ENCODE data around the gene GYS1. TPM values are rescaled to one million over a fixed set of nuclear protein-coding genes. Genes with fewer than 3 reads are reported as not detected.
"Not testable (repeated sequence)": the region's sequence is repeated elsewhere in the genome, so short reads cannot be mapped to it uniquely, and the experiment has no call there.

The GYS1 gene
- total RNA-seq, 4 donors from 2014 or later, result 110 to 221 (median 126) TPM

GRCh38 chr19:49036815-49037214 lies 43.7 kb upstream of the GYS1 start, which contains the start of gene CGB1:
TSS of gene CGB1 (minus strand) at chr19:49036895. CDS start at chr19:49036711, 184 bp downstream.
- H3K4me3 ChIP-seq; H3K4me1 ChIP-seq; H3K36me3 ChIP-seq; in situ Hi-C loops (cut with MboI; ENCODE audit: low sequenced_read_pairs in 4 of 4); H3K9me3 ChIP-seq; H3K27ac ChIP-seq; DNase-seq; intact Hi-C loops (cut with DNase I; ENCODE audit: low total_unique reads); H3K27me3 ChIP-seq: not testable (repeated sequence)
- peak in 3 of 5 experiments; percentile 46 to 54 (median 47) for TF ChIP-seq CTCF (IDR thresholded peaks at IDR 0.05 in 4 of 5, conservative IDR thresholded peaks at IDR 0.05 in 1 of 5)
- ATAC-seq, result peak in 1 of 2 donors; percentile 39

GRCh38 chr19:49031642-49032301 lies 38.7 kb upstream of the GYS1 start, which contains the start of gene CGB2:
TSS of gene CGB2 (plus strand) at chr19:49031890. CDS start at chr19:49032096, 206 bp downstream.
- DNase-seq; H3K27ac ChIP-seq; H3K9me3 ChIP-seq; H3K27me3 ChIP-seq; H3K36me3 ChIP-seq; ATAC-seq; H3K4me1 ChIP-seq; intact Hi-C loops (cut with DNase I; ENCODE audit: low total_unique reads); in situ Hi-C loops (cut with MboI; ENCODE audit: low sequenced_read_pairs in 4 of 4); H3K4me3 ChIP-seq: not testable (repeated sequence)
- peak in 3 of 5 experiments; percentile 20 to 39 (median 37) for TF ChIP-seq CTCF (IDR thresholded peaks at IDR 0.05 in 4 of 5, conservative IDR thresholded peaks at IDR 0.05 in 1 of 5)

- ATAC-seq, result not testable (repeated sequence)
These were observed 37.2 kb upstream of the GYS1 start for GRCh38 chr19:49030323-49030722.

GRCh38 chr19:49029749-49030148 lies 36.6 kb upstream of the GYS1 start:
- in situ Hi-C loops (cut with MboI; ENCODE audit: low sequenced_read_pairs in 4 of 4); H3K4me3 ChIP-seq; DNase-seq; ATAC-seq; H3K27ac ChIP-seq; intact Hi-C loops (cut with DNase I; ENCODE audit: low total_unique reads); H3K36me3 ChIP-seq; H3K27me3 ChIP-seq; H3K9me3 ChIP-seq; H3K4me1 ChIP-seq: not testable (repeated sequence)

More at GRCh38 chr19:49030323-49030722, 37.2 kb upstream of the GYS1 start:
- H3K36me3 ChIP-seq; H3K4me3 ChIP-seq; H3K27me3 ChIP-seq; H3K27ac ChIP-seq; DNase-seq; H3K4me1 ChIP-seq; H3K9me3 ChIP-seq; in situ Hi-C loops (cut with MboI; ENCODE audit: low sequenced_read_pairs in 4 of 4); intact Hi-C loops (cut with DNase I; ENCODE audit: low total_unique reads): not testable (repeated sequence)

- H3K4me1 ChIP-seq; H3K4me3 ChIP-seq; in situ Hi-C loops (cut with MboI; ENCODE audit: low sequenced_read_pairs in 4 of 4); DNase-seq; intact Hi-C loops (cut with DNase I; ENCODE audit: low total_unique reads); H3K9me3 ChIP-seq; H3K27ac ChIP-seq; H3K36me3 ChIP-seq; H3K27me3 ChIP-seq; ATAC-seq: not testable (repeated sequence)
These were observed 35.6 kb upstream of the GYS1 start for GRCh38 chr19:49028686-49029085.

- H3K4me1 ChIP-seq; H3K9me3 ChIP-seq; DNase-seq; H3K27me3 ChIP-seq; ATAC-seq; in situ Hi-C loops (cut with MboI; ENCODE audit: low sequenced_read_pairs in 4 of 4); intact Hi-C loops (cut with DNase I; ENCODE audit: low total_unique reads); H3K4me3 ChIP-seq; H3K36me3 ChIP-seq; H3K27ac ChIP-seq: not testable (repeated sequence)
These were observed 32.5 kb upstream of the GYS1 start for GRCh38 chr19:49025599-49025998.

GRCh38 chr19:49025088-49025487 lies 32.0 kb upstream of the GYS1 start:
- H3K36me3 ChIP-seq; H3K27me3 ChIP-seq; H3K4me1 ChIP-seq; H3K4me3 ChIP-seq; ATAC-seq; intact Hi-C loops (cut with DNase I; ENCODE audit: low total_unique reads); H3K27ac ChIP-seq; in situ Hi-C loops (cut with MboI; ENCODE audit: low sequenced_read_pairs in 4 of 4); DNase-seq; H3K9me3 ChIP-seq: not testable (repeated sequence)

- H3K27me3 ChIP-seq; ATAC-seq; H3K9me3 ChIP-seq; H3K27ac ChIP-seq; H3K4me3 ChIP-seq; H3K36me3 ChIP-seq; DNase-seq; in situ Hi-C loops (cut with MboI; ENCODE audit: low sequenced_read_pairs in 4 of 4); H3K4me1 ChIP-seq; intact Hi-C loops (cut with DNase I; ENCODE audit: low total_unique reads): not testable (repeated sequence)
These were observed 31.1 kb upstream of the GYS1 start, which contains the start of gene CGB3 for GRCh38 chr19:49024233-49024632. TSS of gene CGB3 (minus strand) at chr19:49024333. CDS start at chr19:49023971, 362 bp downstream.

Measured in gastrocnemius medialis (tissue), 4 donors.